IMR-90 (cell line): ENCODE measurements around the gene TRAPPC12. TPM values are rescaled to one million over a fixed set of nuclear protein-coding genes. Genes with fewer than 3 reads are reported as not detected.

ENCODE experiments used
- ATAC-seq: fragments of 200-7000 bp; cut with Tn5 transposase; 2 replicates; pipeline ENCODE4 v1.9.1; 2020; ENCODE audit warnings: low read depth, mild to moderate bottlenecking, moderate library complexity
- BruUV-seq: library from RNA; stranded (reverse); fragments of 400-500 nt; replicated peaks from 2 replicates; lab custom pipeline; 2021; lab: Mats Ljungman, UMichigan
- CTCF ChIA-PET: fragments of 300-600 bp; formaldehyde crosslinking; extraction: SDS; loops from one replicate; lab custom pipeline; 2021; ENCODE audit warnings: antibody characterized with exemption; lab: Yijun Ruan, JAX
- POLR2A ChIA-PET: fragments of 300-600 bp; sonication (Branson Sonifier 250); formaldehyde crosslinking; loops from one replicate; lab custom pipeline; 2022; ENCODE audit warnings: antibody characterized with exemption; ENCODE audit not compliant: unreplicated experiment; lab: Charles Lee
- DNase-seq: peaks from one replicate; pipeline ENCODE4 v3.0.0; 2013
- H2AFZ ChIP-seq: replicated peaks from 2 replicates; pipeline ENCODE3; 2013; ENCODE audit warnings: low read length, mild to moderate bottlenecking; ENCODE audit not compliant: poor library complexity
- H2AK5ac ChIP-seq: 2 replicates; pipeline ENCODE4 v1.6.1; 2013; ENCODE audit warnings: low read depth, low read length, inconsistent platforms
- H2AK9ac ChIP-seq: replicated peaks from 2 replicates; pipeline ENCODE3; 2013; ENCODE audit warnings: mild to moderate bottlenecking, low read depth, low read length, moderate library complexity; ENCODE audit not compliant: poor library complexity
- H2BK120ac ChIP-seq: 2 replicates; pipeline ENCODE4 v1.6.1; 2013; ENCODE audit warnings: low read depth, low read length, inconsistent platforms
- H2BK15ac ChIP-seq: 3 replicates; pipeline ENCODE4 v1.6.1; 2013; ENCODE audit warnings: low read depth, low read length, inconsistent platforms
- H2BK20ac ChIP-seq: 2 replicates; pipeline ENCODE4 v1.6.1; 2013; ENCODE audit warnings: low read depth, mild to moderate bottlenecking, inconsistent platforms, low read length, moderate library complexity
- H2BK5ac ChIP-seq: 2 replicates; pipeline ENCODE4 v1.6.1; 2013; ENCODE audit warnings: mild to moderate bottlenecking, low read depth, low read length, inconsistent platforms; ENCODE audit not compliant: poor library complexity, severe bottlenecking
- H3K14ac ChIP-seq: replicated peaks from 2 replicates; pipeline ENCODE4 v1.6.1; 2013; ENCODE audit warnings: low read depth, low read length, inconsistent platforms
- H3K18ac ChIP-seq: 2 replicates; pipeline ENCODE4 v1.6.1; 2013; ENCODE audit warnings: low read depth, low read length, control low read depth
- H3K23ac ChIP-seq: 2 replicates; pipeline ENCODE4 v1.6.1; 2013; ENCODE audit warnings: low read depth, low read length, inconsistent platforms
- H3K27ac ChIP-seq: 2 replicates; pipeline ENCODE4 v1.5.1; 2013; ENCODE audit warnings: mild to moderate bottlenecking, control low read depth, low read length; ENCODE audit not compliant: insufficient read depth
- H3K27me3 ChIP-seq: 2 replicates; pipeline ENCODE4 v1.6.1; 2013; ENCODE audit warnings: low read length; ENCODE audit not compliant: control insufficient read depth, insufficient read depth
- H3K36me3 ChIP-seq: 2 replicates; pipeline ENCODE4 v1.6.1; 2013; ENCODE audit warnings: low read length, mixed read lengths; ENCODE audit not compliant: control insufficient read depth, insufficient read depth
- H3K4ac ChIP-seq: 2 replicates; pipeline ENCODE4 v1.6.1; 2013; ENCODE audit warnings: low read depth, low read length, inconsistent platforms
- H3K4me1 ChIP-seq: 2 replicates; pipeline ENCODE4 v1.6.1; 2013; ENCODE audit warnings: low read length, mixed read lengths; ENCODE audit not compliant: control insufficient read depth, insufficient read depth
- H3K4me2 ChIP-seq: 2 replicates; pipeline ENCODE4 v1.6.1; 2013; ENCODE audit warnings: low read depth, mild to moderate bottlenecking, control low read depth, low read length, moderate library complexity
- H3K4me3 ChIP-seq: 2 replicates; pipeline ENCODE4 v1.5.1; 2013; ENCODE audit warnings: low read depth, mild to moderate bottlenecking, control low read depth, low read length, moderate library complexity; ENCODE audit not compliant: insufficient read depth
- H3K56ac ChIP-seq: 2 replicates; pipeline ENCODE4 v1.6.1; 2013; ENCODE audit warnings: low read length, inconsistent platforms; ENCODE audit not compliant: insufficient read depth; ENCODE audit errors: extremely low read depth
- H3K79me1 ChIP-seq, 2 experiments: 2 replicates each; pipeline ENCODE4 v1.6.1; 2013; ENCODE audit warnings: low read length in 2 of 2, inconsistent platforms in 1 of 2, low read depth in 1 of 2
- H3K9ac ChIP-seq: 2 replicates; pipeline ENCODE4 v1.6.1; 2013; ENCODE audit warnings: low read depth, low read length, control low read depth
- H3K9me1 ChIP-seq: 2 replicates; pipeline ENCODE4 v1.6.1; 2013; ENCODE audit warnings: low read length, inconsistent platforms; ENCODE audit not compliant: insufficient read depth
- H3K9me3 ChIP-seq: 2 replicates; pipeline ENCODE4 v1.6.1; 2013; ENCODE audit warnings: low read length; ENCODE audit not compliant: control insufficient read depth, insufficient read depth
- H4K20me1 ChIP-seq: 2 replicates; pipeline ENCODE4 v1.6.1; 2013; ENCODE audit warnings: low read length, inconsistent platforms; ENCODE audit not compliant: insufficient read depth
- H4K5ac ChIP-seq: 2 replicates; pipeline ENCODE4 v1.6.1; 2013; ENCODE audit warnings: mild to moderate bottlenecking, low read depth, low read length, control low read depth
- H4K8ac ChIP-seq, 2 experiments: 2 replicates each; pipeline ENCODE4 v1.6.1; 2013; ENCODE audit warnings: low read depth in 2 of 2, low read length in 2 of 2, control low read depth in 1 of 2, inconsistent platforms in 1 of 2
- H4K91ac ChIP-seq: 2 replicates; pipeline ENCODE4 v1.6.1; 2013; ENCODE audit warnings: low read depth, low read length, inconsistent platforms; ENCODE audit not compliant: insufficient read depth
- BHLHE40 ChIP-seq: fragments of 150-350 bp; IDR thresholded peaks from 2 replicates; pipeline ENCODE4 v1.6.1; 2016; ENCODE audit warnings: mild to moderate bottlenecking, low read depth, low read length
- CEBPB ChIP-seq: IDR thresholded peaks from 2 replicates; pipeline ENCODE4 v1.6.1; 2012; ENCODE audit warnings: low read depth, low read length, improper control_type of control experiment
- CHD1 ChIP-seq: IDR thresholded peaks from 2 replicates; pipeline ENCODE4 v1.6.1; 2012; ENCODE audit warnings: low read depth, low read length, improper control_type of control experiment
- CTCF ChIP-seq: conservative IDR thresholded peaks from 2 replicates; pipeline ENCODE4 v1.5.1; 2012; ENCODE audit warnings: mild to moderate bottlenecking, low read depth, low read length, improper control_type of control experiment
- ELK1 ChIP-seq: fragments of 150-350 bp; IDR thresholded peaks from 2 replicates; pipeline ENCODE4 v1.6.1; 2016; ENCODE audit warnings: low read depth, mild to moderate bottlenecking, low read length, moderate library complexity, borderline replicate concordance
- FOS ChIP-seq: fragments of 150-350 bp; IDR thresholded peaks from 2 replicates; pipeline ENCODE4 v1.6.1; 2016; ENCODE audit warnings: low read depth, low read length
- MAFK ChIP-seq: IDR thresholded peaks from 2 replicates; pipeline ENCODE4 v1.6.1; 2012; ENCODE audit warnings: low read depth, low read length, improper control_type of control experiment
- MAZ ChIP-seq: IDR thresholded peaks from 2 replicates; pipeline ENCODE4 v1.6.1; 2012; ENCODE audit warnings: low read depth, mild to moderate bottlenecking, low read length, improper control_type of control experiment, moderate library complexity, borderline replicate concordance
- MXI1 ChIP-seq: IDR thresholded peaks from 2 replicates; pipeline ENCODE4 v1.6.1; 2012; ENCODE audit warnings: low read depth, mild to moderate bottlenecking, low read length, moderate library complexity, borderline replicate concordance
- NFE2L2 ChIP-seq: fragments of 150-350 bp; IDR thresholded peaks from 2 replicates; pipeline ENCODE4 v1.6.1; 2016; ENCODE audit warnings: low read depth, mild to moderate bottlenecking, low read length
- POLR2A ChIP-seq: IDR thresholded peaks from 2 replicates; pipeline ENCODE4 v1.6.1; 2012; ENCODE audit warnings: mild to moderate bottlenecking, low read depth, low read length
- RAD21 ChIP-seq: IDR thresholded peaks from 2 replicates; pipeline ENCODE4 v1.6.1; 2012; ENCODE audit warnings: low read length, improper control_type of control experiment
- RCOR1 ChIP-seq: IDR thresholded peaks from 2 replicates; pipeline ENCODE4 v1.6.1; 2012; ENCODE audit warnings: mild to moderate bottlenecking, low read length, improper control_type of control experiment; ENCODE audit not compliant: insufficient replicate concordance
- RFX5 ChIP-seq: IDR thresholded peaks from 2 replicates; pipeline ENCODE4 v1.8.0; 2012; ENCODE audit warnings: low read depth, mild to moderate bottlenecking, low read length, moderate library complexity
- SMC3 ChIP-seq: fragments of 150-350 bp; IDR thresholded peaks from 2 replicates; pipeline ENCODE4 v1.6.1; 2016; ENCODE audit warnings: low read depth, mild to moderate bottlenecking, antibody characterized with exemption, low read length, moderate library complexity
- dilution Hi-C: fragments of 300-500 bp; cut with HindIII; formaldehyde crosslinking; loops from one replicate; pipeline ENCODE4 v1.14.3; 2018; ENCODE audit warnings: low sequenced_read_pairs; ENCODE audit not compliant: unreplicated experiment
- in situ Hi-C: fragments of 300-500 bp; cut with MboI; formaldehyde crosslinking; loops from 3 replicates; pipeline ENCODE4 v1.14.3; 2019; ENCODE audit warnings: low sequenced_read_pairs, inconsistent platforms, mixed read lengths
- intact Hi-C: fragments of 100-400 bp; cut with micrococcal nuclease; formaldehyde crosslinking; loops from 2 replicates; pipeline ENCODE4 v1.10.0; 2022
- polyA plus RNA-seq, 3 experiments: library from polyadenylated mRNA; depleted of rRNA; stranded (reverse); fragments of >200 nt; gene quantifications; 2 replicates each; pipeline ENCODE4 v1.2.3, GENCODE V29; 2012; ENCODE audit warnings: low replicate concordance in 1 of 3
- total RNA-seq: library from RNA; depleted of rRNA; stranded (reverse); fragments of >200 nt; gene quantifications from 2 replicates; pipeline ENCODE4 v1.2.3, GENCODE V29; 2012
- TF ChIP-seq, protein P1 (sequence below): fragments of 150-350 bp; IDR thresholded peaks from 2 replicates; pipeline ENCODE4 v1.6.1; 2017; ENCODE audit warnings: mild to moderate bottlenecking, antibody characterized with exemption, low read length, low read depth

The TRAPPC12 gene
- total and polyA plus RNA-seq, 2 of the 4 experiments (the other 2 are of a cell fraction) = 25.8 to 69.9 TPM

GRCh38 chr2:3441465-3441864, 62.0 kb downstream of the TRAPPC12 start:
- Histone ChIP-seq H3K4ac (no peak overlapping the region), H3K27me3 (no peaks in the 10 kb centered on the region), H3K9me3 (peaks cover 2% of the 10 kb centered on the region; the same call in 1 of the 2 replicates), H3K4me3 (no peak overlapping the region), H3K18ac (no peak overlapping the region), H3K9ac (no peak overlapping the region), H2AK9ac (no peak overlapping the region), H2BK15ac (no peak overlapping the region), H3K79me1 (peaks cover 5 to 7% of the 10 kb centered on the region in 2 experiments; a peak in 3 of 4 replicates), H4K5ac (no peak overlapping the region), H2AK5ac (no peak overlapping the region), H3K56ac (no peak overlapping the region), H2BK5ac (no peak overlapping the region), H3K14ac (no peak overlapping the region), H3K36me3 (peaks cover 20% of the 10 kb centered on the region), H2BK20ac (no peak overlapping the region), H3K27ac (no peak overlapping the region), H3K4me1 (0 out of 2 replicates have a peak, but pooled peaks cover 2% of the 10 kb centered on the region), H3K4me2 (no peak overlapping the region), H4K8ac (no peak overlapping the region), H2AFZ (no peak overlapping the region), H4K91ac (no peak overlapping the region), H3K9me1 (peaks cover 3% of the 10 kb centered on the region; the same call in 1 of the 2 replicates), H4K20me1 (no peaks in the 10 kb centered on the region), H2BK120ac (no peak overlapping the region), H3K23ac (no peak overlapping the region)
- dilution Hi-C loops (no loop called here), in situ Hi-C loops (no loop called here), intact Hi-C loops (no loop called here)
- ATAC-seq (no peak), DNase-seq (no peak)
- ChIA-PET CTCF (no interaction called here), POLR2A (no interaction called here)
- BruUV-seq = no TSS peak
- TF ChIP-seq MXI1 (no peak), POLR2A (no peak), BHLHE40 (no peak), CTCF (no peak), RAD21 (no peak), RCOR1 (no peak), CHD1 (no peak), FOS (no peak), ELK1 (no peak), CEBPB (no peak), SMC3 (no peak), MAZ (no peak), RFX5 (no peak), NFE2L2 (no peak), MAFK (no peak)
- TF ChIP-seq, protein P1, sequence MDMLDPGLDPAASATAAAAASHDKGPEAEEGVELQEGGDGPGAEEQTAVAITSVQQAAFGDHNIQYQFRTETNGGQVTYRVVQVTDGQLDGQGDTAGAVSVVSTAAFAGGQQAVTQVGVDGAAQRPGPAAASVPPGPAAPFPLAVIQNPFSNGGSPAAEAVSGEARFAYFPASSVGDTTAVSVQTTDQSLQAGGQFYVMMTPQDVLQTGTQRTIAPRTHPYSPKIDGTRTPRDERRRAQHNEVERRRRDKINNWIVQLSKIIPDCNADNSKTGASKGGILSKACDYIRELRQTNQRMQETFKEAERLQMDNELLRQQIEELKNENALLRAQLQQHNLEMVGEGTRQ = no peak
